HG03108 (cell line): ENCODE results near the gene CHERP.
"Not testable (repeated sequence)": the region's sequence is repeated elsewhere in the genome, so short reads cannot be mapped to it uniquely, and the experiment has no call there.

Source experiments
- ATAC-seq: cut with Tn5 transposase; IDR thresholded peaks from one replicate; pipeline ENCODE4 v1.9.1; 2021; ENCODE audit warnings: moderate library complexity; ENCODE audit not compliant: unreplicated experiment

Gene CHERP

DNA sequence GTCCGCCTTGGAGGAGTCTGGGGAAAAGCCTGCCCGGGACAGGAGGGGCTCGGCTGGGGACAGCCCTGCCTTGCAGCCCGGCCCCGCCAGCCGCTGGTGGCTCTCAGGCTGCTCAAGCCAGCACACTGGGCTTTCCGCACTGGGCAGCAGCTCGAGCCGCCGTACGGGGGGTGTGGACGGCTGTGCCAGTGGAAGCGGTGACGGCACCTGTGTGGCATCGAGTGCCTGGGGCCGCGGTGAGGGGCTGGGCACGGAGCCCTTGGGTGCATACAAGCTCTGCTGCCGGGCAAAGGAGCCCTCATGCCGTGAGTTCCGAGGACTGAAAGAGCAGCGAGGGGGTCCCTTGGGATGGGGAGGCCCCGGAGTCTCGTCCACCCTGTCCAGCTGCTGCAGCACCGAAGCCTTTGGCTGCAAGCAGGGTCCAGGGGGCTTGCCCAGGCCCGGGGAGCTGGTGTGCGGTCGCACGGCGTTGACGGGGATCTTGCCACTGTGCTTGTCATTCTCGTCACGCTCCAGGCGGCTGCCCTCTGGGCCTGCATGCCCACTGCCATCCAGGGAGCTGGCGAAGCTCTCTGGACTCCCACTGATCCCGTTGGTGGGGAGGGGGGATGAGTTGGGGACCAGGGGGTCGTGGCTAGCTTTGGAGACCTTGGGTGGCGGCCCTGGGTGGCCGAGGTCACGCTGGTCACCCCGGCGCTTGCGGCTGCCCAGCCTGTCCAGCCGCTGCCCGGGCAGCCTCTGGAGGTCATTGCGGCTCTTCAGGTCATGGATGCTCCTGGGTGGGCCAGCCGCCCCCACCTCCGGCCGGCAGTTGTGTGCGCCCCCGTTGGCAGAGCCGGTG, 34.7 kb upstream of the CHERP start:
- ATAC-seq = no peak

DNA sequence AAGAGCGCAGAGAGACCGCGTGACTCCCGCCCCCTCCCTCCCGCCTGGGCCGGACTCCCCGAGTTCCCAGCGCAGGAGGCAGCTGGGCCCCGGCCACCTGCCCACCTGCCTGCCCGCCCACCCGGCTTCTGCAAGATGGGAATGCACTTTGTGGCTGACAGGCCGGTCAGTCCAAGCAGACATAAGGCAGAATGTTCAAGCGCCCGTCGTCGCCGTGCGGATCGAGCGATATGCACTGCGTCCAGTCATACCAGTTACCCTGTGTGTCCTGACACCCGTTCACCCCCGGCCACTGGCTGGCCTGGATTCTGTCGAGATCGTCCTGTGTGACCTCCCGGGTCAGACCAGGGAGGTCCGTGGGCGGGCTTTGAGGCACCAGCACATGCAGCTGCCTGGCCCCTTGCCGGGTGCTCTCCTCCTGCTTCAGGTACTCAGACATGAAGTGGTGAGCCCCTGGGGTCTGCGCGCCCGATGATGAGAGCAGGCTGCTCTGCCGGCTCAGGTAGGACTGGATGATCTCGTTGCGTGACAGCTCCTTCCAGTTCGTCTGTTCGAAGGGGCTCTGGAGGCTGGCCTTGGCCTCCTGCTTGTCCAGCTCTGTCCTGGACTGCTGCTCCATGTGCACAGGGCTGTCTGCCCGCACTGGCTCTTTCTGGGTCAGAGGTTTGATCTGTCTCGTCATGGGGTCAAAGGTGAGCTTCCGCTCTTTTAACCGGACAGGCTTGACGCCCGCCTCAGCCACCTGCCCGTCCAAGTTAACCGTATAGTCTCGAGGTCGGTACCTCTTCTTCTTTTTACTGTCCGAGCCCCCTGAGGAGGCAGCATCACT, 33.8 kb upstream of the CHERP start:
- ATAC-seq = no peak

DNA sequence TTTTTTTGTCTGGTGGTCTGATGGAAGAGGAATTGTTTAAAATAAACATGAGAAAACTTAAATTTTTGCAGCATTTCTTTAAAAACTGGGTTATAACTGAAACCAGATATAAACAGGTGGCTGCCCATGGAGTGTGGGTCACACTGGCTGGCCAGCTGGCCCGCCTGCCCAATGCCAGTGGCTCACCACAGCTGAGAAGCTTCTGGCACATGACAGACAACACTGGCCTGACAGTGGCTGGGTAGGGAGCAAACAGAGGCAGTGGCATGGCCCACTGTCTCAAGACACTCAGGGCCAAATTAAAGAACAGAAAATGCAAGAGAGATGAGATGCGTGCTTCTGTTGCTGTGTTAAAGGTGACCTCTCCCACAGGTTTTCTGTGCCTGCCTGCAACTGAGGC, 33.0 kb upstream of the CHERP start:
- no peak for ATAC-seq

DNA sequence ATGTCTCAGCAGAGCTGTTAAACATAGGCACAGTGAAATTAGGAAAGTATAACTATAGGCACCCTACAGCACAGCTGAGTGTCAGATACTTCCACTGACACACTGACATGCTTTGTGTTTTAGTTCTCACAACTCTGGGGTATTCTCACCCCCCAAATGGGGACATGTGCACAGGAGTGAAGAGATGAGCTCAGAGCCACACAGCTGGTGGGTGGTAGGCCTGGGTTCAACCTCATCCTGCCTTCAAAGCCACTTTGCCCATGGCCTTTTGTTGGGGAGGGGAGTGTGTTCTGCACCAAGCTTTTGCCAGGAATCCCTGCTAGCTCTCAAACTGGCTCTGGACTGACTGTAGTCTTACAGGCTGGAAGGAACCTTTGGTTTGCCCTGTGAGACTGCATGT, 31.7 kb upstream of the CHERP start:
- ATAC-seq = no peak

DNA sequence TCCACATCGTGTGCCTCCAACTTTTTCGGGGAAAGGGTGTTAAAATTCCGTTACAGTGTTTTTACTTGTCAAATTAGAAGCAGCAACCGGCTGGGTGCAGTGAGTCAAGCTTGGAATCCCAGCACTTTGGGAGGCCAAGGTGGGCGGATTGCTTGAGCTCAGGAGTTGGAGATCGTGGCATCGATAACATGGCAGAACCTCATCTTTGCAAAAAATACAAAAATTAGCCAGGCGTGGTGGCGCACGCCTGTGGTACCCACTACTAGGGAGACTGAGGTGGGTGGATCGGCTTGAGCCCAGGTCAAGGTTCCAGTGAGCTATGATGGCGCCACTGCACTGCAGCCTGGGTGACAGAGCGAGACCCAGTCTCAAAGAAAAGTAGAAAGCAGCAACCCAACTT, 31.1 kb upstream of the CHERP start:
- ATAC-seq = no peak

DNA sequence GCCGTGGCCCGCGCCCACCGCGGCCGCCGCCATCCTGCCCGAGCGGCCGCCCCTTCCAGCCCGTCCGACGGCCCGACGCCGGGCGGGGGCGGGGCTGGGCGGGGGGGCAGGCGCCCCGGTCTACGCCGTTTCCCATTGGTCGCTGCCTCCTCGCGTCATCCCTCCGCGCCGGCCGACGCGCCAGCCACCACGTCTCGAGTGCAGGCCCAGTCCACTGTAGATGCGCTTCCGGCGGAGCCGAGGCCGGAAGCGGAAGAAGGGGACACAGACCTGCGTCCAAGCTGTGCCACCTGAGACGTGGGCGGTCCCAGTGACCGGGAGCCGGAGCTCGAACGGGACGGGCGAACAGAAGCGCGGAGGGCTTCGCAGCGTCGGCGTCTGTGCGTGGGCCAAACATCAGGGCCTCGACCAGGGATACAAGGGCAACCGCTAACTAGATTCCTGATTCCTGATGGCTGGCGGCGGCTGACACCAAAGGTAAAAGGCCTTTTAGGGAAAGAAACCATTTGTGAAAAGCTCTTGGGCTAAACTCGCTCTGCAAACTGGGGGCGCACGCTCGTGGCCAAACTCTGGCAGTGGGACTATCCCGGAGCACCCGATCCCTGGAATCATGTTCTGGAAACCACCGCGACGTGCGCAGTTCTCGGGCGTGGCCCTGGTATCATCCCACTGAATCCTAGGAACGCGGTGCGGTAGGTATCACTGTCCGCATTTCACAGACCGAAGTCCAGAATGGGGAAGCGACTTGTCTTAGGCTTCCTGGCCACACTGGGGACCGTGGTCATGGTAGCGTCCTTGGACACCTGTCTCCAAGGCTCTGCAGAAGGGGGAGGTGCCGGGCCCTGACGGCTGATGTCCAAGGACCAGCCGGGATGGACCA, 30.3 kb upstream of the CHERP start, which contains the start of gene SLC35E1:
Gene SLC35E1, minus strand, starts transcription at position 84 of the 880 bp plus-strand sequence. Its CDS starts 51 bp downstream, at position 33.
- ATAC-seq = peak; percentile 77

DNA sequence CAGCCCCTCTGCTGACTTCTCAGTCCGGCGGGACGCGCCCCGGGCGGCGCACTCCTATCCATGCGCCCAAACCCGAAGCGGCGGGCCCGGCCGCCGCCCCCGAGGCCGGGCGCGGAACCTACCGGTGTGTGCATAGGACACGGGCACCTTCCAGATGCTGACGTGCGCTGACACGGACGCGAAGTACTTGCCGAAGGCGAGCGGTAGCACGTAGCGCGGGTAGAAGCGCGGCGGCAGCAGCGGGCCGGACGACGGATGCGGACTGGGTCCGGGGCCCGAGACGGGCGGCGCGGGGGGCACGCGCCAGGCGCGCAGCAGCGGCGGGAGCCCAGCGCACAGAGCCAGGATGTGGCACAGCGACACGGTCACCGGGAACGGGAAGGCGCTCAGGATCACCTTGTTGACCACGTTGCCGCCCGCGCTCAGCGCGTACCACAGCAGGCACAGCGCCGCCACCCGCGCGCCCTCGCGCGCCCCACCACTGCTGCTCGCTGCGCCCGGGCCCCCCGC, 29.6 kb upstream of the CHERP start:
- ATAC-seq = peak; percentile 23

DNA sequence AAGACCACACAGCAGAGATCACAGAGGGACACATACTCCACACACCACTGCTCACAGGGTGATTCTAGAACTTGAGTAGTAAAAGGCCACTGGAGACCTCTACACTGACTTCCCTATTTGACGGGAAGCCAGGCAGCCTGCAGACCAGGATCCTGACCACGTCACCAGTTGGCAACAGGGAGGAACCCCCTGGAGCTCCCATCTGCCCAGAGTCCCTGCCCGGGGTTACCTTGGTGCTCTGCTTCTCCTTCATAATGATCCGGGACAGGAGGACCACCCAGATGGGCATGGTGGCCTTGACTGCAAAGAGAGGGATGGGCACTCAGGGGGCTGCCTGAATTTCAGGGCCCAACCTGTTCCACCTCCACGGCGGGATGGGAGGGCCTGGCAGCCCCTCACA, 29.0 kb upstream of the CHERP start:
- no peak for ATAC-seq

DNA sequence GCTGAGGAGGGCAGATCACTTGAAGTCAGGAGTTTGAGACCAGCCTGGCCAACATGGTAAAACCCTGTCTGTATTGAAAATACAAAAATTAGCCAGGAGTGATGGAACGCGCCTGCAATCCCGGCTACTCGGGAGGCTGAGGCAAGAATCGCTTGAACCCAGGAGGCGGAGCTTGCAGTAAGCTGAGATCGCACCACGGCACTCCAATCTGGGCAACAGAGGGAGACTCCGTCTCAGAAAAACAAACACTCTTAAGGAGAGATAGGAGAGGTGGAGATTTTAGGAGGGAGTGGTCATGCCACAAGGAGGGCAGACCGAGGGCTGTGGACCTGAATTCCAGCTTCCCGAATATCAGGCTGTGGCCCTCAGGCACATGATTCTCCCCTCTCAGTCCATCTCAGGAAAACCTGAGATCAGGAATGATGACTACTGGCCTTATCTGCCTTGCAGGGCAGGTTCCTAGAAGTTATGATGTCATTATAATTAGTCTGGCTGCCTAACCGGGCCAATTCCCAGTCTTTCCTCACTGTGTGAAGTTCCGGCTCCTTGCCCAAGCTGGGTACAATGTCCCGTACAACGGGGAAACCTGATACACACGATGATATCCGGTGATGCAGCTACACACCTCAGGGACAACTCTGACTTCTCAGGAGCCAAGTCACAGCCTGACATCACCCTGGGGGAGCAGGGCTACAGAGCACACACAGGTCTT, 27.5 kb upstream of the CHERP start:
- no peak for ATAC-seq

DNA sequence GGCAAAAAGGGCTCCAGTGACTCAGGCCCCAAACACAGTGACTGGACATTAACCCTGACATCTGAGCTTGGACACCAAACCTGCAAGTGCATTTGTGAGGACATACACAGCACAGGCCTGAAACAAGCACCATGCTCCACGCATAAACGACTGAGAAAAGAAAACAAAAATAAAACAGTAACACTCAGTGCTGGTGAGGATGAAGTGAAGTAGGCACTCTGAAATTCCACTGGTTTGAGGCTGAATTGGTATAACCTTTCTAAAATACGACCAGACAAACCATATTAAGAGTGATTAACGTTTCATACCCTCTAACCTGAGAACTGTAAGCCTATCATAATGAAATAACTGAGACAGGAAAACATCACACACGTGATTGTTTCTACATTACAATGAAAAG, 24.5 kb upstream of the CHERP start:
- no peak for ATAC-seq

DNA sequence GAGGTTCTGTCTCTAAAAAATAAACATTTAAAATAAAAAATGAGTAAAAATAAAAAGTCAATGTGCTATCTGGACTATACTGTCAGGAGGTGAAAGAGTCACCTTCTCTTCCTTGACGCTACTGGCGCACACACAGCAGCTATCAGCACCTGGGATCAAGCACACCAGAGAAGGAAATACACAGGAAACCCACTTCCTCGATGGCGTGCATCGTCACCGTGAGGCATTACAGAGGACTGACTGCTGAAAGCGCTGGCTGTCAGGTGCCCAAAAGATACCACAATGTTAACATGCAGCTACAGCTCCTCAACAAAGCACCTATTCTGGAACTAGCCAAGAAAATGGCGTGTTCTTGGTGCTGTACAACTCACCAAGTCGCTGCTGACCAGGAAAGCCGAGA, 23.9 kb upstream of the CHERP start:
- ATAC-seq = no peak

DNA sequence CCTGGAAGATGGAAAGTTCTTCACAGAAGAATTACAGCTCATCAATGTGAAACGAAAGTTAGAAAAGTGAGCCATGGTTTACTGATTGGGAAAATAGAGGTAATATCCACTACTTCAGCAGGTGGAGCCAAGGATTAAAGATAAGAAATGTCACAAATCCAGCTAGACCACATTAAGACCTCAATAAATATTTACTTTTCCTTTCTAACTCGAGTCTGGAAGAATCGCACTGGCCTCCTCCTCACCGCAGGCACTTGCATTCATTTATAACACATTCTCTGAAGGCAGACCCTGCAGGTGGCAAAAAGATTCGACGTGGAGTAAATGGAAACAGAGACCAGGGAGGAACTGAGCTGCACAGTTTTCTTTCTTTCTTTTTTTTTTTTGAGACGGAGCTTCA, 22.6 kb upstream of the CHERP start:
- no peak for ATAC-seq

DNA sequence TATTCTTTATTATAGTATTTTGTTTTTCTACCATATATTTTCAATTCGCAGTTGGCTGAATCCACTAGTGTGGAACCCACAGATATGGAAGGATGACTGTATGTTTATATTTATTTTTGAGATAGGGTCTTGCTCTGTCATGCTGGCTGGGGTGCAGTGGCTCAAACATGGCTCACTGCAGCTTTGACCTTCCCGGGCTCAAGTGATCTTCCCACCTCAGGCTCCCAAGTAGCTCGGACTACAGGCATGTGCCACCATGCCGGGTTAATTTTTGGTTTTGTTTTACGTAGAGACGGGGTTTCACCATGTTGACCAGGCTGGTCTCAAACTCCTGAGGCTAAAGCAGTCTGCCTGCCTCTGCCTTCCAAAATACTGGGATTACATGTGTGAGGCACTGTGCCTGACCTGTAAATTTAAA, 20.4 kb upstream of the CHERP start:
- ATAC-seq = no peak

DNA sequence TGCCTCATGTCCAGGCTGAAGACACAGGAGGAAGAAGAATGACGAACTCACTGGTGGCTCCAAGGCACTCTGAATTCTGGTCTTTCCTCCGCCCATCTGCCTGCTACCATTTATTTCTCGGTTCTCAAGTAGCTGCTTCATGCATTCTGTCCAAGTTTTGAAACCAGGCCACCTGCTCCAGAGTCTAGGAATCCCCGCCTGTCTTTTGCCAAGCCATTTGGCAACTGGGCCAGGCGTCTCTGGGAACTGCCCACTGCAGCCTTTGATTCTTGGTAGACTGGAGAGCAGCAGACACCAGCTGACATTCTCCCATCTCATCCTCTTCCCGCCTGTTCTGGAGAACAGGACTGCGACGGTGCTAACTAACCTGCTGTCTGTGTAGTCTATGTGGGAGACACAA, 19.1 kb upstream of the CHERP start:
- ATAC-seq = no peak

DNA sequence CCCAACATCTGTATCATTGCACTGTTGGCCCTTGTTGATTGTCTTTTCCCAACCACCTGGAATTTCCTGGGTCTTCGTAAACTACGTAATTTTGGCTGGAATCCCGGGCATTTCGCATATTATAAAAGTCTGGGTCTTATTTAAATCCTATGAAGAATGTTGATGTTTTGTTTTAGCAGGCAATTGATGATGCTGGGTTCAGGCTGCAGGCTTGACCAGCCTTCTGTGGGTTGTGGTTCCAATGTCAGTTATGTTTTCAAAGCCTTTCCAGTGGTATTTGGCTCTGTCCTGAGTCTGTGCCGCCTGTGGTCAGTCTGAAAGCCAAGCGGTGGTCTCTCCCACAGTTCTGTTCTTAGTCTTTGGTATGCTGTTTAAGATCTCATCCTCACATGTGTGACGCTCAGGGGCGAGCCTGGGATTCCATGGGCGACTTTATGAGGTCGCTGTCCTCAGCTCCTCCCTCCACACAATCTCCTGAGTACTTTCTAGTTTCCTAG, 17.6 kb upstream of the CHERP start:
- no peak for ATAC-seq

DNA sequence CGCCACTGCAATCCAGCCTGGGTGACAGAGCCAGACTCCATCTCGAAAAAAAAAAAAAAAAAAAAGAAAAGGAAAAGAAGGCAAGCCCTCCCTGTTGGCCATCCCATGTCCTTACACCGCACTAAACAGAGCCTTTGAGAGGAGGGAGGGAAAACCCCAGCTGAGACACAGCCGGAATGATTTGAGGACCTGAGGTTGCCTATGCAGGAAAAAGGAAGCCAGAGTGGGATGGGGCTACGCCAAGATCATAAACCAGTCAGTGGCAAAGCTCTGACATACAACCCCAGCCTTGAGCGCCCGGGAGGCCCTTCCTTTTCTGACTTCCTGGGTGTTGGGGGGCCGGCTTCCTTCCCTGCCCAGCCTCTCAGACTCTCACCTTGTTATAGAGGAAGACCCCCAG, 12.5 kb upstream of the CHERP start:
- no peak for ATAC-seq

DNA sequence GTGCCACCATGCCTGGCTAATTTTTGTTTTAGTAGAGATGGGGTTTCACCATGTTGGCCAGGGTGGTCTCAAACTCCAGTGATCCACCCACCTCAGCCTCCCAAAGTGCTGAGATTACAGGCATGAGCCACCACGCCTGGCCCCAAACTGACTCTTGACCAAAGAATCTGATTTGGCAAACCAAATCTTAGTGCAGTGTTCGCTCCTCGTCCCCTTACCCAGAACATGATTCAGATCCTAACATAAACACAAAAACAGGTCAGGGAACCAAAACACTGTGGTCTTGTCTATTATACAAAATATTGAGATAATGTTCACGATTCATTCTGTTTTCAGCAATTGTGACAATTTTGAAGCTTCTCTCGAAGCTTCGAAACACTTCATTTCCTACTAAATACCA, 9.7 kb upstream of the CHERP start:
- ATAC-seq = not testable (repeated sequence)

DNA sequence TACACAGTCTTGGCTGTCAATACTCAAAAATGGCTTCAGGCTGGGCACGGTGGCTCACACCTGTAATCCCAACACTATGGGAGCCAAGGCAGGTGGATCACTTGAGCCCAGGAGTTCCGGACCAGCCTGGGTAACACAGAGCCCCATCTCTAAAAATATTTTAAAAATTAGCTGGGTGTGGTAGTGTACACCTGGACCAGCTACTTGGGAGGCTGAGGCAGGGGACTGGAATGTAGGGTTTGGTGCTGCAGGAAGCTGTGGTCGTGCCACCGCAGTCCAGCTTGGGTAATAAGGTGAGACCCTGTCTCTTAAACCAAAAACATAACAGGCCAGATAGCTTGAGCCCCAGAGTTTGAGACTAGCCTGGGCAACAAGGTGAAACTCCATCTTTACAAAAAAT, 6.7 kb upstream of the CHERP start:
- no peak for ATAC-seq

DNA sequence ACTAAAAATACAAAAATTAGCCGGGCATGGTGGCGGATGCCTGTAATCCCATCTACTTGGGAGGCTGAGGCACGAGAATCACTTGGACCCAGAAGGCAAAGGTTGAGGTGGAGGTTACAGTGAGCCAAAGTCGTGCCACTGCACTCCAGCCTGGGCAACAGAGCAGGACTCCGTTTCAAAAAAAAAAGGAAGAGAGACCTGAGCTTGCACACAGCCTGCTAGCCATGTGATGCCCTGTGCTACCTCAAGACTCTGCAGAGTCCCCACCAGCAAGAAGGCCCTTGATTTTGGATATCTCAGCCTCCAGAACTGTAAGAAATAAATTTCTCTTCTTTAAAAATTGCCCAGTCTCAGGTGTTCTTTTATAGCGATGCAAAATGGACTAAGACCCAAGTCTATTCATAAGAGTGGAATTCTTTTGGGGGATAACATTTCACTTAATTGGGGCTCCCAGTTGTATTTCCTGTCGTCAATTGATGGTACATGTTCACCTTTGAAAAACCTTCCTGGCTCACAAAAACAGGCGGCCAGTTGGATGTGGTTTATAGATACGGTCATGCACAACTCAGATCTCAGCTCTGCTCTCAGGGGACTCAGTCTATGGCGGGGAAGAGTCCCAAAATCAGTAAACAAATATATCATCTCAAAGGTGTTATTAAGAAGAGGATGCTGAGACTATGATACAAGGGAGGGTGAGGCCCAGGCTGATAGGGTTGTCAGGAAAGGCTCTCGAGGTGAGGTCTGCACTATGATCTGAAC, 2.4 kb upstream of the CHERP start:
- ATAC-seq = peak; percentile 25
